ENCODE results near the gene LRRC14B.

GRCh38 chr5:206406-206805 is 15.1 kb downstream of the LRRC14B start:
- TF ChIP-seq CTCF (IDR thresholded peaks at IDR 0.05) (no peak), POLR2AphosphoS5 (IDR thresholded peaks at IDR 0.05) (no peak), POLR2A (IDR thresholded peaks at IDR 0.05) (no peak)

Measured in suprapubic skin (tissue), 4 donors.